HG03439 (cell line): ENCODE measurements around the gene PRELID3B.
"Not testable (repeated sequence)": the region's sequence is repeated elsewhere in the genome, so short reads cannot be mapped to it uniquely, and the experiment has no call there.

Experiments
- ATAC-seq: cut with Tn5 transposase; IDR thresholded peaks from one replicate; pipeline ENCODE4 v1.9.1; 2021; ENCODE audit warnings: mild to moderate bottlenecking, moderate library complexity; ENCODE audit not compliant: unreplicated experiment

The PRELID3B gene

GRCh38 chr20:59027741-59028320, 14.8 kb downstream of the PRELID3B start:
- no peak for ATAC-seq

GRCh38 chr20:59026904-59027740, 15.5 kb downstream of the PRELID3B start:
- ATAC-seq, result no peak

GRCh38 chr20:59025511-59025910, 17.1 kb downstream of the PRELID3B start:
- ATAC-seq, result no peak

DNA sequence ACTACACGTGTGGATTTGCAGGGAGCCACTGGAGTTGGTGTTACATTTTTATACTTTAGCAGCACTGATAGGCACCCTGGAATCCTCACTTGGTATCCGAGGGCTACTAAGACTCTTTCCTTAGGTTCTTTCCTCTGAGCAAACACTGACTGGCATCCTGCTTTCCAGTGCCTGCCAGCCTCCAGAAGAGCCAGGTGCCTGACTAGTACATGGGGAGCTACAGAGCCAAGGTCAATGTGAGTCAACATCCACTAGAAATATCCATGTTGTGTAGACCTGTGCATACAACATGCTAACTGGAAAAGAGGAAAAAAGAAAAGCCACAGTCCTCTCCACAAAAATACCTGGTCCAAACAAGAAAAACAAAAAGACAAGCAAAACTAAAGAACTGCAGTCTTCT, 17.5 kb downstream of the PRELID3B start:
- no peak for ATAC-seq

- no peak for ATAC-seq
Measured at GRCh38 chr20:59024111-59024530, 18.5 kb downstream of the PRELID3B start.

- no peak for ATAC-seq
Measured at GRCh38 chr20:59023616-59024015, 19.0 kb downstream of the PRELID3B start.

DNA sequence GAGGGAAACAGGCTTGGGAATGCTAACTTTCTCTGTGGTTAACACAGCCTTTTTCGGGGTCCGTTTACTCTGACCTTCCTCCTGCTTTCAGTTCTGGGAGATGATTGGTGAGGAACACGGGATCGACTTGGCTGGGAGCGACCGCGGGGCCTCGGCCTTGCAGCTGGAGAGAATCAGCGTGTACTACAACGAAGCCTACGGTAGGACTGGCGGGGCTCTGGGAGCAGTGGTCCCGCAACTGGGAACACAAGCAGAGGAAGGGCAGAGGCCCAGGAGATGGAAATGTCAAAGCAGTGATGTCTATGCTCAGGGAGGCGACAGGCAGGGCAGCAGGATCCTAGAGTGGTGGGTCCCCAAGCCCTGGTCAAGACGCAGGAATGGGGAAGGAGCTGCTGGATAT, 19.8 kb downstream of the PRELID3B start:
- no peak for ATAC-seq

DNA sequence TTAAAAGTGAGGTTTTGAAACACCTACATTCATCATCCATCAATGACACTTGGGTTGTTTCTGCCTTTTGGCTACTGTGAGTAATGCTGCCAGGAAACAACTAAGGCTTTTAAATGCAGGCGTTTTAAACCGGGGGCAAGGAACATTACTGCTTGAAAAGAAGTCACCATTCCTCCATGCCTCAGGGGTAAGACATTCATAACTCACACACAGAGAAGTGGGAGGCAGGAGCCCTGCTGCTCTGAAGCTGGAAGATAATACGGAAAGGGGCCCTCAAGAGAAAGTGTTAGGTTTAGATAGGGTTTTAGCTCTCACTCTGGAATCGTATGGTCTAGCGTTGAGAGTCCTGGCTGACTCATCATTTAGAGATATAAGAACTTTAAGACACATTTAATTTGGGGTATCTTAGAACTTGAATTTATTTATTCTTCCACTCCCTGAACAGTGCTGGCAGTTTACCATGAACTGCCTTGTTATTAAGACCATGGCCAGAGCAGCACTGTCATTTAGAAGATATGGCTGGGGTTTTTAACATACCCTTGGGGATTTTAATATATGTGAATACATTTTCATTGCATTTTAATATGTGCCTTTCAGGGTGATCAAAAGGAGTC, 21.5 kb downstream of the PRELID3B start:
- ATAC-seq, result no peak

DNA sequence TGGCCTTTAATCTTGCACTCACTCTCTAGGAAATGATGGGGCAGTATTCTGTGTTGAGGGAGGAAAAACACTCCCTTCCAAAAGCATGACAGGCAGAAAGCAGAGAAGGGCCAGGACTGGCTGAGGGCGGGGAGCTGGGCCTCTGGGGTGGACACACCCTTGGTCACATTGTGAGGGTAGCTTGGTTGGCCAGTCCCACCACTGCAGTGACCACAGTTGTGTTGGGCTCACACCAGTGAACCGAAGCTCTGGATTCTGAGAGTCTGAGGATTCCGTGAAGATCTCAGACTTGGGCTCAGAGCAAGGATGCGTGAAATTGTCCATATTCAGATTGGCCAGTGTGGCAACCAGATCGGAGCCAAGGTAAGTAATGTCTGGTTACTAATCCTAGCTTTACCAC, 23.4 kb downstream of the PRELID3B start, which contains the start of gene TUBB1:
TUBB1 (plus strand) TSS at position 213 of the 400 bp plus-strand sequence; CDS start at position 307, 94 bp downstream.
- no peak for ATAC-seq

- ATAC-seq, result no peak
Measured at GRCh38 chr20:59018817-59019216, 23.8 kb downstream of the PRELID3B start.

- no peak for ATAC-seq
Measured at GRCh38 chr20:59017493-59018231, 24.9 kb downstream of the PRELID3B start.

GRCh38 chr20:59016795-59017492, 25.6 kb downstream of the PRELID3B start:
- no peak for ATAC-seq

DNA sequence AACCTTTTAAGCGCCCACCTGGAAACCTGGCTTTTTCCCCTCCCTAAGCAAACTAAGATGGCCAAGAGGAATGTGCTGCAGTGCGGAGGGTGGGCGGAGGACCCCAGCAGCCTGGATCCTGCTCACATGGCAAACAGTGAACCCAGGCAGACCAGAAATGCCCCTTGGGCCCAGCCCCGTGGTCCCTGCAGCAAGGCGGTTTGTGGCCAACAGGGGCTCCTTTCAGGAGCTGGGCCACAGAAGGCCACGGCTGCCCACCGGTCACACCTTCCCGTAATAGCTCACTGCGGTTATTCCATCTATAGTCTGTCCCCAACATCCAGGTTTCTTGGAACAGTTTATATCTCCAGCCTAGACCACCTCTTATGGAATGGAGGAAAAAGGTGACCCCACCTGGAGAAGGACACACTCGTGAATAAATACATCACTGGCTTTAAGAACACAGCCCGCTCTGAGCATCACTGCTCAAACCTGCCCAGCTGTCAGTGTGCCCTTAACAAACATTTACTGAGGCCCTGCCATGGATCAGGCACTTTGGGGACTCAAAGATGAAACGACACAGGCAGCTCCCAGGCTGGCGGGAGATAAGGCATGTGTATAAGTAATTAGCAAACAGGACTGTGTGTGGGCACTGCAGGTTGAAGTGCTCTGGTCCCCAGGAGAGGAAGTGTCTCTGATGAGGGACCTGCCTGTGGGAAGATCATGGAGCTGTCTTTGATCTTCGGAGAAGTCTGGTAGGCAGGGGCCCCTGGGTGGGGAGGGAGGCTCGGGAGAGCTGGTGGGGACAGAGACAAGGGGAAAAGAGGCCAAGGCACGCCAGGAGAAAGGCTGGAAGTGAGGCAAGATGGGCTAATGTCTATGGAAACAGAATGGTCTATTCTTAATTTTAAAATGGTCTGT, 26.5 kb downstream of the PRELID3B start:
- ATAC-seq, result no peak

DNA sequence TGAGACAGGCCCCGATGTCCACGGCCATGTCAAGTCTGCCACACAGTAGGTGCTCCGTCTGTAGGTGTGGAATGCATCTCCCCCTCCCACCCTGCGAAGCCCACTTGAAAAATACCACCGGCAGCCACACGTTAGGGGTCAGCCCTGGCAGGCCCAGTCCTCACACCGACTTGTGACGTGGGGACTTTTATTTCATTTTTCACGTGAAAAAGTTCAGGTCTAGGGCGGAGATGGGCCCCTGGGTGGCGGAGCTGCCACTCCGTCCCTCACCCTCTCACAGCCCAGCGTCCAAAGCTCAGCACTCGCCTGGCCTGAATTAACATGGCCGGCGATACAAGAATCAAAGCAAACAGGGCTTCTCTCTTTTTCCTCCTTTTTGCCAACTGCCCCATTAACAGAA, 27.2 kb downstream of the PRELID3B start:
- no peak for ATAC-seq

GRCh38 chr20:59014680-59015389, 27.8 kb downstream of the PRELID3B start:
- no peak for ATAC-seq

- ATAC-seq, result no peak
Measured at GRCh38 chr20:59013959-59014608, 28.5 kb downstream of the PRELID3B start.

- ATAC-seq, result no peak
Measured at GRCh38 chr20:59013031-59013951, 29.3 kb downstream of the PRELID3B start.

- ATAC-seq, result not testable (repeated sequence)
Measured at GRCh38 chr20:59011874-59012157, 30.8 kb downstream of the PRELID3B start.
